NCI-H2171 treated with DMSO at 0.1 percent for 48 hours (cell line): ENCODE measurements around the gene CACNB2.
A peak's percentile ranks its signal among the peaks of the same experiment; 100 is the strongest.

Experiments used
- DNase-seq: peaks from one replicate; lab custom pipeline; 2025; lab: John Stamatoyannopoulos, UW

CACNB2 gene

DNA sequence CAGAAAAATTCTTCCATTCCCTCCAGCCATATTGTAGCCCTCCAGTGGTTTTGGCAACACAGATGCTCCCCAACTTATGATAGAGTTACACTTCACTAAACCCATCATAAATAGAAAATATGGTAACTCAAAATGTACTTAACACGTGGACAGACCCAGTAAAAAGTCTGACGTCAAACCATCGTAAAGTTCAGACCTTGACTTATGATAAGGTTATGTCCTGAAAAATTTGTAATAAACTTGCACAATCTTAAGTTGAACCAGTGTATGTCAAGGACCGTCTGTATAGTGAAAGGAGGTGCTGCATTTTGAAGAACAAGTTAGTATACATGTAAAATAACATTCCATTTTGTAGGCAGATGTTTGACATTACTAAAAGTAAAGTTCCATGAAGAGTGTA, 368.4 kb downstream of the CACNB2 start:
- DNase-seq, result no peak

DNA sequence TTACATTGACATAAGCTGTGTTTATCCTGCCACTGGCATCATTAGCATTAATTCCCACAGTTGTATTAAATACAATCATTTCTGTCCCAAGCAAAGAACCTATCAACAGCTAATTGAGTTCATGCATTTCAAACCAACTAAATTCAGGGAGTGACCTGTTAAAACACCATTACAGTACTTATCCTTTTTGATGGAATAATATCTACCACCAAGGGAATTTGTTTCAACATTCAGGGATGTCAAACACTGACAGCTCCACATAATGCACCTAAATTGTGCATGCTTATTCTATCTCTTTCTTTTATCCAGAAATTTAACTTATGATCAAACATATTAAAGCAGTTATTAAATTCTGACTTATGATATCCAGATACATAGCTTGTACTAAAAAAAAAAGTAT, 374.3 kb downstream of the CACNB2 start:
- no peak for DNase-seq

DNA sequence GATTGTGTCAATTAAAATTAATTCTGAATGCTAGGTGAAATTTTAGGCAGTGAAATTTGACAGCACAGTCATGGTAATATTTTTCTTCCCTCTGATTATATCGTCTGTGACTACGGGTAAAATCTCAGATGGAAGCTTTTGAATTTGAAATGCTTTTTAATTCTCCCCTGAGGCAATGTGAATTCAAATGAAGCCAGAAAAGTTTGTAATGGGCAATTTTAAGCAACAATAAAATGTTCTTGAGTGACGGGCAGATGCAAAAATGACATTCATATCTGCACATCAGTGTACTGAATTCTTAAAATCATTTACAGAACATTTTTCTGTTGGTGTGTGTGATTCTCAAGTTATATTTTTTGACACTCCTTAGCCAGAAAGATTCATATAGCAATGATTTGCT, 376.6 kb downstream of the CACNB2 start:
- DNase-seq, result no peak

DNA sequence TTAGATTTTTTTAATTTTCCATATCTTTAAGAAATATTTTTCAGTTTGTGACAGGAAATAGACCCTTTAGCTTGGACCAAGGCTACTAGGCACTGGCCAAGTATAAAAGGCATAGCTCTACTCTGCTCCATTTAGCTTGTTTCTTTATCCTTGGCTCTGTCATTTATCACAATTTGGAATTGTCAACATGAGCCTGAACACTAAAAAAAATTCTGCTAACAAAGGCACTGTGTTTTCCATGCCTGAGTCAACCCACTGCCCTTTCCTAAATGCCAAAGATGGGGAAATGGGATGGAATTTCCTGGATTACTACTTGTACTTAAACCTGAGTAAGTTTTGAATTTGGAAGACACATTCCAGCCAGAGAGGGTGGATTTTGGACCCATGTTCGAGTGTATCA, 382.8 kb downstream of the CACNB2 start:
- DNase-seq, result no peak

DNA sequence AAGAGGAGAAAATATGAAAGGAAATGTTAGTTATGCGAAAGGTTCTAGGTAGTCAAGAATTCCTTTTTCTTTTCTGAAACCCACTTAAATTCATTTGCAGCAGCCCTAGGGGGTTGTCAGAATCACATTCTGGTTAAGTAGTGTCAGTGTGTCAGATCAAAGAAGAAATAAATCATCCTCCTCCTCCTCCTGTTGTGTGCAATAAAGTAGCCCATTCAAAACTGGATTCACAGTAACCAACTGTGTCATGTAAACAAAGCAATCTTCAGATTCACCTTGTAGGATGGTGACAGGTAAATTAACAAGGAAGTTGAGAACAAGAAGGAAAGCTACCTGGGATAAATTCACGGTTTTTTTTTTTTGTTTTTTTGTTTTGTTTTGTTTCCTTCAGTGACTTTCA, 383.6 kb downstream of the CACNB2 start:
- no peak for DNase-seq

DNA sequence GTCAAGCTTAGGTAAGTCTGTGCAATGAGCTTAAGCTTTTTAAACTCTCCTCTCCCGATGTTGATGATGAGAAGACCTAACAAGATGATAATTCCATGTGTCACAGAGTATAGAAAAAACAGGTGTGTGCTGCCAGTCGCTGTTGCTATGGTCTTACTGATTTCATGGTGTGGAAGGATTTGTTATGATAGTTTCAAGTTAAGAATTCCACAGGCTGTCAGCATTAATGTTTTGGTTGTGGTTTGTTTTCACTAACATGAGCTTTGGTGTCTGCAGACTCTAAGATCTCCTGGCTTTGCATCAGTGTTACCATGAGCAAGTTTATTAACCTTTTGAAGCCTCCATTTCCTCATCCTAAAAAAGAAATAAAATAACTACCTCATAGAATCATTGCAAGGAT, 387.5 kb downstream of the CACNB2 start:
- no peak for DNase-seq

DNA sequence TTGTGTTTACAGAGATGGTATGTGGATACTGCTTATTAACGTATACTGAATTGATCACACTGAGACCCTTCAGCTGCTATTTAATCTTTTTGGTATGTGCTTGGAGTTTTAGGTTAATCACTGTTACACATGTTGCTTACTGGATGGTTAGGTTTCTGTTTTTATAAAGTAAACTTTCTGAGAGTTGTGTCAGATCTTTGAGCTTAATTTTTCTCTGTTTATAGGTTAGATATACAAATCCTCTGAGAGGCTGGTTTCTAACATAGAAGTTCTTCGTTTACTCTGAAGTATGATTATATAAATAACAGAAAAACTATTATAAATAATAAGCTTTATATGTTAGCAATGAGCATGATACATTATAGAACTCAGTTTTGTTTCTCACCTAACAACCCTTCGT, 388.1 kb downstream of the CACNB2 start:
- DNase-seq, result no peak

DNA sequence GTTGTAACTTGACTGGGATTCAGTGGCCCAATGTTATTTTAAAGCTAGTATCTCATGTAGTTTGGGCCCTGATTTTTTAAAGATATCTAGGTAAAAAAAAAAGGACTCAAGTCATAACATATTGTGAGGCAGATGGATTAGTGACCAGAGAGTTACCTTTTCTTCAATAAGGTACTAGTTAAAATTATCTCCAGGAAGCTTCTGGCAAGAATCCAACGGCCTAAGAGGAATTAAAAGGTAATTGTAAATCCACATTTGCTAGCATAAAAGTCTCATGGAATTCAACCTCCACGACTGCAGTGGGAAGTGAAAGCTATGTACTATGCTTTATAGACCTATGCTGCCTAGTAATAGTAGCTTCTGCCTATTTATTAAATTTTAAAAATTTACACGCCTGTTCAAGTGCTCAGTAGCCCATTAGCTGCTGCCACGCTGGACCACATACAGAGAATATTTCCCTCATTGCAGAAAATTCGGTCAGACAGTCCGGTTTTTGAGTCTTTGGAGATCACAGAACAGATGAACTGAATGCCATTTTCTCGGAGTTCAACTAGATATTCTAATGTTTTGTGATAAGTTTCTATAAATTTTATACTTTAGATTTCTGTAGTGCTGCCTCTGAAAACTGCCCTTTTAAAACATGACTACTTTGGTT, 392.8 kb downstream of the CACNB2 start:
- DNase-seq, result no peak

DNA sequence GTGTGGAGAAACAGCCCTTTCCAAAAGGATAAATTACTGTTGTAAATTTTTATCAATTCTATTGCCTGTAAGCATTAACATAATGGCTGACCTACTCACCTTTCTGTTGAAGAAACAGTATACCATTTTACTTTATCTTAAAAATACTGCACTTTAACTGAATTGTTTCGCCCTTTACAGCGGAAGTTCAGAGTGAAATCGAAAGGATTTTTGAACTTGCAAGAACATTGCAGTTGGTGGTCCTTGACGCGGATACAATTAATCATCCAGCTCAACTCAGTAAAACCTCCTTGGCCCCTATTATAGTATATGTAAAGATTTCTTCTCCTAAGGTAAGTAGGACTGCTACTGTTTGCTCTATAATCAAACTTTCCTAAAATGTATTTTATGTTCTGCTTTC, 393.7 kb downstream of the CACNB2 start:
- no peak for DNase-seq

DNA sequence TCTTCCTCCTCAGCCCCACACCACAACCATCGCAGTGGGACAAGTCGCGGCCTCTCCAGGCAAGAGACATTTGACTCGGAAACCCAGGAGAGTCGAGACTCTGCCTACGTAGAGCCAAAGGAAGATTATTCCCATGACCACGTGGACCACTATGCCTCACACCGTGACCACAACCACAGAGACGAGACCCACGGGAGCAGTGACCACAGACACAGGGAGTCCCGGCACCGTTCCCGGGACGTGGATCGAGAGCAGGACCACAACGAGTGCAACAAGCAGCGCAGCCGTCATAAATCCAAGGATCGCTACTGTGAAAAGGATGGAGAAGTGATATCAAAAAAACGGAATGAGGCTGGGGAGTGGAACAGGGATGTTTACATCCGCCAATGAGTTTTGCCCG, 399.1 kb downstream of the CACNB2 start:
- DNase-seq, result no peak

DNA sequence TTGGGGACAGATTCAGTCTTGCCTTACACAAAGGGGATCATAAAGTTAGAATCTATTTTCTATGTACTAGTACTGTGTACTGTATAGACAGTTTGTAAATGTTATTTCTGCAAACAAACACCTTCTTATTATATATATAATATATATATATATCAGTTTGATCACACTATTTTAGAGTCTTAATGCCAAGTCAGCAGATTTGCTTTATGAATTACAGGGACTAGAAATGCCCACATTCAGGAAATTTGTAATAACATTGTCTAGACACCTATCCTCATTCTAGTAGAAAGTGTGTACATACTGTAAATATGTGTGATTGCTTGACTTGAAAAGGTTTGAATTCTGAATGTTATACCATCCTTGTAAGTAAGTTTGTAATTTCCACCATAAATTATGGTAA, 400.0 kb downstream of the CACNB2 start:
- no peak for DNase-seq

DNA sequence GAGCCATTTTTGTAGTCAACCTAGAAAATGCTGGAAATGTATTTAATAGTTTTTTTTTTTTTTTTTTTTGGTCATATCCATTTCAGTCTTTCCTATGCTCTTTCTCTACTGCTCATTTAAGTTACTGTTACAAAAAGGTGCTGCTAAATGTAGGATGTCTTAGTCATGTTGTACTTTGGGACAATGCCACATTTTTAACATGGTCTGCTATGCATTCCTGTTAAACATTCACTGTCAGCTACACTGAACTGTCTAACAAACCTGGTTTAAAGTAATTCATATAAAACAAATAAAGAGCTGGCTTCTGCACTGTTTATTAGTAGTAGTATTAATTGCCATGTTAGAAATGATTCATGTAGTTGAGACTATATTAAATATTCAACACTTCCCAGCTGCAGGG, 402.6 kb downstream of the CACNB2 start:
- DNase-seq, result no peak

DNA sequence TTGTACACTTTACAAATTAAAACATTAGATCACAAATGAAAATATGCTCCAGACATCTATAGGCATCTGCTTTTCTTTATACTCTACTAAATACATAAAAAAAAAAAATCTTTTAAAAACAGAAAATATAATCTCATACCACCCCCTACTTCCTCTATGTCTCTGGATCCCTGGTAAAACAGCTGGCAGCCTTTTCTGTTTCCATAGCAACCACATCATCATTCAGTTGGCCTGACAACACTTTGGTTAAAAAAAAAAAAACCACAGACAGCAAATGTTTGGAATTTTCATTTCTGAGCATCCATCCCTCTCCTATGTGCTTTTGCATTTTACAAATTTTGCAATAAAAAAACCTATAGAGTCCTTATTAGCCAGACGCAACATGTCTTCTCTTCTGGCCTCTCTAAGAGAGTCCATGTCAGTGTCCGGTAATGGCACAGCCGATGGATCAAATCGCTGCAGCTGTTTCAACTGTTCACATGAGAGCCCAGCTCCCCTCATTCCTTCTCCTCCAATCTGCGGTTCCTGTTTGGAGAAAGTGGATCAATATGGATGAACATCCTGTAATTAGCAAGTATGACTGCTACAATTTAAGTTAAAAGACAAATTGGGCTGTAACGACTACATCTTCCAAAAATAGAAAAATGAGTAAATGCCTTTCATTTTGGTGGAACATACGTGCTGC, 405.5 kb downstream of the CACNB2 start:
- peak; percentile 6 for DNase-seq

DNA sequence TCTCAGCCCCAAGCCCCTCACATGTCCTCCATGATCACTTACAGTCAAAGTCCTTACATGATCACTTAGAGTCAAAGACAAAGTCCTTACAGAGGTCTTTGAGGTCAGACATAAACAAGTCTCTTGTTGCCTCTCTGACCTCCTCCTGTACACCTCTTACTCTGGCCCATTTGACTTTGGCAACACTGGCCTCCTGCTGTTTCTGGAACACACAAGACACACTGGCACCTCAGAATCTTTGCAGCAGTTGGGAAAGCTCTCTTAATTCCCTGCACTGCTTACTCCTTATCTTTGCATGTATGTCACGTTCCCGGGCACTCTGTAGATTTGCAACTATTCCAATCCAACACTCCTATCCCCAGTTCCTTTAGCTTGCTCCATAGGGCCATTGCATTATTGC, 408.9 kb downstream of the CACNB2 start:
- no peak for DNase-seq

DNA sequence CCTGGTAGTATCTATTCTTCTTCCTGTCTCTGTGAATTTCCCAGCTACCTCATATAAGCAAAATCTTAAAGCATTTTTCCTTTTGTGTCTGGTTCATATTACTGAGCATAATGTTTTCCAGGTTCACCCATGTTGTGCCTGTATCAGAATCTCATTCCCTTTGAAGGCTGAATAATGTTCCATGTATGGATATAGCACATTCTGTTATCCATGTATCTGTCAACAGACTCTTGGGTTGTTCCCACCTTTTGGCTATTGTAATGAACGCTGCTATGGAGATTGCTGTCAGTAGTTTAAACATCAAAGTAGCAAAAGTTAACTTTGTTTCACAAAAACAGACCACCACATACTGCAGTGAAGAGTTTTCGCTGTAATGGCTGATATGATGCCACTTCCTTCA, 411.2 kb downstream of the CACNB2 start:
- no peak for DNase-seq

DNA sequence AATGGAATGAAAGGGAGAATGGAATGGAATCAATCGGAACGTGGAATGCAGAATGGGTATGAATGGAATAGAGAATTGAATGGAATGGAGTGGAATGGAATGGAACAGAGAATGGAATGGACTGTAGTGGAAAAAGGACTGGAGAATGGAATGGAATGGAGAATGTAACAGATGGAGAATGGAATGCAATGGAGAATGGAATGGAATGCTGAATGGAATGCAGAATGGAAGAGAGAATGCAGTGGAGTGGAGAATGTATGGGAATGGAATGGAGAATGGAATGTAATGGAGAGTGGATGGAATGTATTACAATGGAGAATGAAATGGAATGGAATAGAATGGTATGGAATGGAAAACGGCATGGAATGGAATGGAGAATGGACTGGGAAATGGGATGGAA, 414.3 kb downstream of the CACNB2 start:
- DNase-seq, result no peak

DNA sequence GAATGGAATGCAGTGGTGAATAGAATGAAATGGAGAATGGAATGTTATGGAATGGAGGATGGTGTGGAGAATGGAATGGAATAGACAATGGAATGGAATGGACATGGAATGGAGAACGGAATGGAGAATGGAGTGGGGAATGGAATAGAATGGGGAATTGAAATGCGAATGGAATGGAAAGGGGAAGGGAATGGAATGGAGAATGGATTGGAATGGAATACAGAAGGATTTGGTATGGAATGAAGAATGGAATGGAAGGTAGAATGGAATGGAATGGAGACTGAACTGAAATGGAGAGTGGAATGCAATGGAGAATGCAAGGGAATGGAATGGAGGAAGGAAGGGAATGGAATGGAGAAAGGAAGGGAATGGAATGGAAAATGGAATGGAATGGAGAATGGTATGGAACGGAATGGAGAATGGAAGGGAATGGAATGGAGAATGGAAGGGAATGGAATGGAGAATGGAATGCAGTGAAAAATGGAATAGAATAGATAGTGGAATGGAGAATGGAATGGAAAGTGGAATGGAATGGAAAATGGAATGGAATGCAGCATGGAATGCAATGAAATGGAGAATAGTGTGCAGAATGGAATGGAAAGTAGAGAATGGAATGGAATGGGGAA, 416.4 kb downstream of the CACNB2 start:
- DNase-seq, result no peak

DNA sequence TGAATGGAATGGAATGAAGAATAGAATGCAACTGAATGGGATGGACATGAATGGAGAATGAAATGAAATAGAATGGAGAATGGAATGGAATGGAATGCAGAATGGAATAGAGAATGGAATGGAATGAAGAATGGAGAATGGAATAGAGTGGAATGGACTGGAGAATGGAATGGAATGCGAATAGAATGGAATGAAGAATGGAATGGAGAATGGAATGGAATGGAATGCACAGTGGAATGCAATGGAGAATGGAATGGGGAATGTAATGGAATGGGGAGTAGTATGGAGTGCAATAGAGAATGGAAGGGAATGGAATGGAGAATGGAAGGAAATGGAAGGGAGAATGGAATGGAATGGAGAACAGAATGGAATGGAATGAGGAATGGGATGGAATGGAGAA, 417.7 kb downstream of the CACNB2 start:
- no peak for DNase-seq

DNA sequence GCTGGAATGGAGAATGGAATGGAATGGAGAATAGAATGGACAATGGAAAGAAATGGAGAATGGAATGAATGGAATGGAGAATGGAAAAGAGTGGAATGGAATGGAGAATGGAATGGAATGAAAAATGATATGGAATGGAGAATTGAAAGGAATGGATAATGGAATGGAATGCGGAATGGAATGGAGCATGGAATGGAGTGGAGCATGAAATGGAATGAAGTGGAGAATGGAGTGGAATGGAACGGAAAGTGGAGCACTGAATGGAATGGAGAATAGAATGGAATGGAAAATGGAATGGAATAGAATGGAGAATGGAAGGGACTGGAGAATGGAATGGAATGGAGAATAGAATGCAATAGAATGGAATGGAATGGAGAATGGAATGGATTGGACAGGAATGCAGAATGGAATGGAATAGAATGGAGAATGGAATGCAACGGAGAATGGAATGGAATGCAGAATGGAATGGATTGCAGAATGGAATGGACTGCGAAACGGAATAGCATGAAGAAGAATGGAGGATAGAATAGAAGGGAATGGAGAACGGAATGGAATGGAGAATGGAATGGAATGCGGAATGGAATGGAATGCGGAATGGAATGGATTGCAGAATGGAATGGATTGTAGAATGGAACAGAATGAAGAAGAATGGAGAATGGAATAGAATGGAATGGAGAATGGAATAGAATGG, 421.8 kb downstream of the CACNB2 start:
- DNase-seq, result no peak

DNA sequence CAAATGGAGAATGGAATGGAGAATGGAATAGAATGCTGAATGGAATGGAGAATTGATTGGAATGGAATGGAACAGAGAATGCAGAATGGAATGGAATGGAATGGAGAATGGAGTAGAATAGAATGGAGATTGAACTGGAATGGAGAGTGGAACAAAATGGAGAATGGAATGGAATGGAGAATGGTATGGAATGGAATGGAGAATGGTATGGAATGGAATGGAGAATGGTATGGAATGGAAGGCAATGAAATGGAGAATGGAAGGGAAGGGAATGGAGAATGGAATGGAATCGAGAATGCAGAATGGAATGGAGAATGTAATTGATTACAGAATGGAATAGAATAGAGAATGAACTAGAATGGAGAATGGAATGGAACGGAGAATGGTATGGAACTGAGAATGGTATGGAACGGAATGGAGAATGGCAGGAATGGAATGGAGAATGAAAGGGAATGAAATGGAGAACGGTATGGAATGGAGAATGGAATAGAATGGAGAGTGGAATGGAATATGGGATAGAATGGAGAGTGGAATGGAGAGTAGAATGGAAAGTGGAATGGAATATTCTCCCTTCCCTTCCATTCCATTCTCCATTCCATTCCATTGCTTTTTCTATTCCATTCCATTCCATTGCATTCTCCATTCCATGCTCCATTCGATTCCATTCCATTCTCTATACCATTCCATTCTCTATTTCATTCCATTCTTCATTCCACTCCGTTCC, 422.9 kb downstream of the CACNB2 start:
- DNase-seq, result no peak

DNA sequence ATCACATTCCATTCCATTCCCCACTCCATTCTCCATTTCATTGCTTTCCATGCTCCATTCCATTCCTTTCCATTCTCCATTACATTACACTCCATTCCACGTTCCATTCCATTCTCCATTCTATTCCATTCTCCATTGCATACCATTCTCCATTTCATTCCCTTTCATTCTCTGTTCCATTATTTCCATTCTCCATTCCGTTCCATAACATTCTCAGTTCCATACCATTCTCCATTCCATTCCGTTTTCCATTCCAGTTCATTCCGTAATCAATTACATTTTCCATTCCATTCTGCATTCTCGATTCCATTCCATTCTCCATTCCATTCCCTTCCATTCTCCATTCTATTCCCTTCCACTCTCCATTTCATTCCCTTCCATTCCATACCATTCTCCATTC, 424.8 kb downstream of the CACNB2 start:
- no peak for DNase-seq

DNA sequence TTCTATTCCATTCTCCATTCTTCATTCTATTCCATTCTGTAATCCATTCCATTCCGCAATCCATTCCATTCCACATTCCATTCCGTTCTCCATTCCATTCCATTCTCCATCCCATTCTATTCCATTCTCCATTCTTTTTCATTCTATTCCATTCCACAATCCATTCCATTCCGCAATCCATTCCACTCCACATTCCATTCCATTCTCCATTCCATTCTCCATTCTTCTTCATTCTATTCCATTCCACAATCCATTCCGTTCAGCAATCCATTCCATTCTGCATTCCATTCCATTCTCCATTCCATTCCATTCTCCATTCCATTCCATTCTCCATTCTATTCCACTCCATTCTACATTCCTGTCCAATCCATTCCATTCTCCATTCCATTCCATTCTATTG, 426.0 kb downstream of the CACNB2 start:
- no peak for DNase-seq
